Neutrophil (primary cell): ENCODE data around the gene HIPK2.

Source experiments
- H3K27ac ChIP-seq: fragments of 200-600 bp; sonication (generic); 2 replicates; pipeline ENCODE4 v1.5.1; 2016; ENCODE audit warnings: mild to moderate bottlenecking, moderate library complexity
- H3K27me3 ChIP-seq: fragments of 200-600 bp; sonication (generic); 2 replicates; pipeline ENCODE4 v1.6.0; 2016; ENCODE audit warnings: mild to moderate bottlenecking
- H3K36me3 ChIP-seq: fragments of 200-600 bp; sonication (generic); 2 replicates; pipeline ENCODE4 v1.5.1; 2017
- H3K4me1 ChIP-seq, 2 experiments: fragments of 200-600 bp in 1 of 2; sonication (generic) in 1 of 2; 1 replicate in 1 of 2; 2 replicates in 1 of 2; pipeline versions ENCODE4 v1.5.1 to v1.6.1; 2013 to 2016; ENCODE audit warnings: low read depth in 1 of 2, low read length in 1 of 2, mild to moderate bottlenecking in 1 of 2, moderate library complexity in 1 of 2; ENCODE audit not compliant: control insufficient read depth in 1 of 2, insufficient read depth in 1 of 2
- H3K4me3 ChIP-seq, 2 experiments: fragments of 200-600 bp in 1 of 2; sonication (generic) in 1 of 2; 1 replicate in 1 of 2; 2 replicates in 1 of 2; pipeline ENCODE4 v1.5.1; 2013 to 2016; ENCODE audit warnings: low read depth in 1 of 2, low read length in 1 of 2, mild to moderate bottlenecking in 1 of 2, moderate library complexity in 1 of 2
- H3K9me3 ChIP-seq: fragments of 200-600 bp; sonication (generic); 2 replicates; pipeline ENCODE4 v1.5.1; 2016
- CTCF ChIP-seq: fragments of 200-600 bp; sonication (generic); IDR thresholded peaks from 2 replicates; pipeline ENCODE4 v1.5.1; 2016; ENCODE audit warnings: antibody characterized with exemption

The HIPK2 gene

GRCh38 chr7:139702811-139703486 is 74.8 kb downstream of the HIPK2 start:
- no peak for TF ChIP-seq CTCF
- peaks cover 66% of the 10 kb centered on the region for H3K36me3 ChIP-seq
- peak overlapping the region; percentile 71 for H3K27ac ChIP-seq
- no peaks in the 10 kb centered on the region for H3K9me3 ChIP-seq
- H3K4me3 ChIP-seq: no peak overlapping the region
- H3K27me3 ChIP-seq: no peaks in the 10 kb centered on the region
- H3K4me1 ChIP-seq: peaks cover 0 to 14% of the 10 kb centered on the region in 2 experiments

DNA sequence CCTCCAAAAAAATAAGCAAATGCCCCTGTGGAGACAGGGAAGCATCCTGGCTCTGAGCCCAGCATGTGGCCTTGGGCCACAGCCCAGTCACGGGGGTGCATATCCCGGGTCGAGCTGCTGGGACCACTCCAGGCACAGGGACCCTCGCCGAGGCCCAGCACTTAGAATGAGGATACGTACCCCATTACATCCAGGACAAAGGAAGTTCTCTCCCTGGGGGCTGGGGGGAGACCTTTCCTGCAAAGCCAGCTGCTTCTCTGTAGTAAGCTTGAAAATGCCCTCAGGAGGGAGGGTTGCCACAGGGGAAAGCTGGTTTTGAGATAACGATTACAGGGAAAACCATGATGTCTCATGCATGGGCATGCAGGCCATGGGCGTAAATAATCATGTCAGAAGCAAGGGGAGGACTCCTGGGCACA is 75.5 kb downstream of the HIPK2 start:
- no peaks in the 10 kb centered on the region for H3K9me3 ChIP-seq
- no peak overlapping the region for H3K4me3 ChIP-seq
- peak overlapping the region; percentile 71 for H3K27ac ChIP-seq
- peaks cover 62% of the 10 kb centered on the region for H3K36me3 ChIP-seq
- H3K27me3 ChIP-seq: no peaks in the 10 kb centered on the region
- H3K4me1 ChIP-seq: peaks cover 0 to 14% of the 10 kb centered on the region in 2 experiments
- no peak for TF ChIP-seq CTCF

- Histone ChIP-seq H3K4me1 (peaks cover 3 to 16% of the 10 kb centered on the region in 2 experiments), H3K4me3 (no peak overlapping the region), H3K9me3 (no peaks in the 10 kb centered on the region), H3K27ac (peak overlapping the region; percentile 71), H3K36me3 (peaks cover 58% of the 10 kb centered on the region), H3K27me3 (no peaks in the 10 kb centered on the region)
- no peak for TF ChIP-seq CTCF
Measured at GRCh38 chr7:139701908-139702307, 75.9 kb downstream of the HIPK2 start.

DNA sequence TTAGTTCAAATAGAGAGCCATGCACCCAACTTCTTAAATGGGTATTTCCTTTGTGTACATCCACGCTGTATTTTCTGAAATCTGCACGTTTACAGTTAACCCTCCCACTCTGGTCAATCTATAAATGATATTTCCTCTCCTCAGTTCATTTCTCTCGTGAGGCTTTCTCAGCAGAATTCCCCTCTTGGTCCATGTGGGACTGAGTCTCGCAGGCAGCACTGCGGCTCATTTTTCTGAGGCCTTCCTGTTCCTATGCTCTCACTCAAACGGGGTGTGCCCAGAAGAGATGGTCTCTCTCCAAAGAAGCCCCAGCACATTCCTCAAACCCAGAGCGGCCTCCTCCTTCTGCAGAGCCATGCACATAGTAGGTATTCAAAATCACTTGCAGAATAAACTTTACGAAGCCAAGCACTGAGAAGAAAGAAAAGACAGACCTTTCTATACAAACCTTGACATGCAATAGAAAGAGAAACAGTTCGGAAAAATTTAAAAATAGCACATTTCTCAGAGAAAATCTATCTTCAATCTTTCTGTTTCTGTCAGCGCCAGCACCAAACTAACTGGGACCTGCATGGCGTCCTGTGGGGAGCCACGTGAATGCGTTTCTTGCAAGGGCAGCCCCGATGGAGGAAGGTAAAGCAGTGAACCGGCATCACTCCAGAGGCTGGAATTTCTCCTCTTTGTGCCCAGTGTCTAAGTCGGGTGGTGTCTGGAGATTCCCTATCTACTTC is 77.1 kb downstream of the HIPK2 start:
- TF ChIP-seq CTCF: no peak
- H3K27ac ChIP-seq: no peak overlapping the region

GRCh38 chr7:139699640-139700504 is 77.9 kb downstream of the HIPK2 start:
- H3K27ac ChIP-seq: no peak overlapping the region
- H3K9me3 ChIP-seq: no peaks in the 10 kb centered on the region
- H3K4me1 ChIP-seq: peaks cover 14 to 26% of the 10 kb centered on the region in 2 experiments
- no peak overlapping the region for H3K4me3 ChIP-seq
- TF ChIP-seq CTCF: no peak
- H3K36me3 ChIP-seq: peaks cover 43% of the 10 kb centered on the region
- no peaks in the 10 kb centered on the region for H3K27me3 ChIP-seq

More for the DNA sequence above, 77.1 kb downstream of the HIPK2 start:
- peaks cover 14 to 26% of the 10 kb centered on the region in 2 experiments for H3K4me1 ChIP-seq
- no peaks in the 10 kb centered on the region for H3K27me3 ChIP-seq
- H3K9me3 ChIP-seq: no peaks in the 10 kb centered on the region
- H3K4me3 ChIP-seq: no peak overlapping the region
- peaks cover 48% of the 10 kb centered on the region for H3K36me3 ChIP-seq
